ENCODE data around the gene PLD5. TPM values are rescaled to one million over a fixed set of nuclear protein-coding genes. Genes with fewer than 3 reads are reported as not detected.
"Not testable (repeated sequence)": the region's sequence is repeated elsewhere in the genome, so short reads cannot be mapped to it uniquely, and the experiment has no call there.

PLD5 gene
- total and polyA plus RNA-seq, 7 experiments from 2014 or later = not detected

DNA sequence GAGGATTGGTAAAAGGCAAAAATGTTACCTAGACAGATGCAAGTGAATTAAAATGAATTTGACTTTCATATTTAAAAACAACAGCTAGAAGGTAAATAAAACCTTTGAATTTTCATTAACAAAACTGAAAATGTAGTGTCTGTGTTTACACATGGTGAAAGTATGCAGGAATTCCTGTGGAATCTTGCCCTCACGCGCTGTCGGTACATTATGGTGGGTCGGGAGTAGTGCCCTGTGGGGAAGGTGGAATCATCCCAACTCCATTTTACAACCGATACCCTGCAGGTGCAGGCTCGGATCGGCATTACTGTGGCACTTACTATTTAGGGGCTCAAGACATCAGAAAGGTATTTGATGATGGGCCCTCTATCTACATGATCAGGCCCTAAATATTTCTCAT lies 328.4 kb downstream of the PLD5 start:
- H3K36me3 Mint-ChIP-seq = no peaks in the 10 kb centered on the region
- no peaks in the 10 kb centered on the region for H3K4me1 ChIP-seq (ENCODE audit: control insufficient read depth in 2 of 2, insufficient read depth in 2 of 2, low read length in 2 of 2)
- H3K27ac Mint-ChIP-seq = no peak overlapping the region
- H3K27me3 Mint-ChIP-seq = no peaks in the 10 kb centered on the region
- H3K4me3 Mint-ChIP-seq = no peak overlapping the region
- H3K27ac ChIP-seq (ENCODE audit: low read depth, low read length) = no peak overlapping the region
- H3K9me3 ChIP-seq (ENCODE audit: control insufficient read depth in 2 of 3, low read length in 3 of 3) = no peaks in the 10 kb centered on the region
- ATAC-seq (no peak), DNase-seq (no peak)
- no peak overlapping the region for H3K4me3 ChIP-seq (ENCODE audit: low read length)
- POLR2A ChIA-PET = no interaction called here
- intact Hi-C loops (cut with micrococcal nuclease) = no loop called here
- CTCF ChIA-PET = no interaction called here
- no peaks in the 10 kb centered on the region for H3K27me3 ChIP-seq (ENCODE audit: control insufficient read depth in 2 of 2, insufficient read depth in 2 of 2, low read length in 2 of 2)
- H3K36me3 ChIP-seq (ENCODE audit: control insufficient read depth in 2 of 3, insufficient read depth in 3 of 3, low read length in 3 of 3) = no peaks in the 10 kb centered on the region
- no peaks in the 10 kb centered on the region for H3K4me1 Mint-ChIP-seq
- H3K9me3 Mint-ChIP-seq = peaks cover 0 to 8% (median 0%) of the 10 kb centered on the region in 11 donors

GRCh38 chr1:242189591-242189990 lies 334.9 kb downstream of the PLD5 start:
- H3K27ac Mint-ChIP-seq = no peak overlapping the region
- Histone ChIP-seq H3K27ac (ENCODE audit: low read depth, low read length) (no peak overlapping the region), H3K4me1 (ENCODE audit: control insufficient read depth in 2 of 2, insufficient read depth in 2 of 2, low read length in 2 of 2) (no peaks in the 10 kb centered on the region), H3K4me3 (ENCODE audit: low read length) (no peak overlapping the region), H3K27me3 (ENCODE audit: control insufficient read depth in 2 of 2, insufficient read depth in 2 of 2, low read length in 2 of 2) (no peaks in the 10 kb centered on the region), H3K36me3 (ENCODE audit: control insufficient read depth in 2 of 3, insufficient read depth in 3 of 3, low read length in 3 of 3) (no peaks in the 10 kb centered on the region), H3K9me3 (ENCODE audit: control insufficient read depth in 2 of 3, low read length in 3 of 3) (no peaks in the 10 kb centered on the region)
- ATAC-seq (no peak), DNase-seq (no peak)
- intact Hi-C loops (cut with micrococcal nuclease) = no loop called here
- H3K4me1 Mint-ChIP-seq = no peaks in the 10 kb centered on the region
- ChIA-PET POLR2A (no interaction called here), CTCF (no interaction called here)
- no peak overlapping the region for H3K4me3 Mint-ChIP-seq
- no peaks in the 10 kb centered on the region for H3K36me3 Mint-ChIP-seq
- H3K9me3 Mint-ChIP-seq = peaks cover 0 to 7% (median 0%) of the 10 kb centered on the region in 11 donors
- H3K27me3 Mint-ChIP-seq = peaks cover 0 to 13% (median 4%) of the 10 kb centered on the region in 5 donors

- intact Hi-C loops (cut with micrococcal nuclease) = no loop called here
- Histone ChIP-seq H3K9me3 (ENCODE audit: control insufficient read depth in 2 of 3, low read length in 3 of 3) (no peaks in the 10 kb centered on the region), H3K36me3 (ENCODE audit: control insufficient read depth in 2 of 3, insufficient read depth in 3 of 3, low read length in 3 of 3) (no peaks in the 10 kb centered on the region), H3K27me3 (ENCODE audit: control insufficient read depth in 2 of 2, insufficient read depth in 2 of 2, low read length in 2 of 2) (no peaks in the 10 kb centered on the region), H3K4me1 (ENCODE audit: control insufficient read depth in 2 of 2, insufficient read depth in 2 of 2, low read length in 2 of 2) (no peaks in the 10 kb centered on the region), H3K27ac (ENCODE audit: low read depth, low read length) (no peak overlapping the region), H3K4me3 (ENCODE audit: low read length) (no peak overlapping the region)
- POLR2A ChIA-PET = no interaction called here
- Mint-ChIP-seq H3K4me1 (no peaks in the 10 kb centered on the region), H3K9me3 (peaks cover 0 to 6% (median 0%) of the 10 kb centered on the region in 11 donors), H3K27ac (no peak overlapping the region), H3K27me3 (peaks cover 0 to 13% (median 4%) of the 10 kb centered on the region in 5 donors), H3K36me3 (no peaks in the 10 kb centered on the region), H3K4me3 (no peak overlapping the region)
- no peak for DNase-seq
- CTCF ChIA-PET = no interaction called here
- no peak for ATAC-seq
Measured at GRCh38 chr1:242187816-242188215, 336.7 kb downstream of the PLD5 start.

DNA sequence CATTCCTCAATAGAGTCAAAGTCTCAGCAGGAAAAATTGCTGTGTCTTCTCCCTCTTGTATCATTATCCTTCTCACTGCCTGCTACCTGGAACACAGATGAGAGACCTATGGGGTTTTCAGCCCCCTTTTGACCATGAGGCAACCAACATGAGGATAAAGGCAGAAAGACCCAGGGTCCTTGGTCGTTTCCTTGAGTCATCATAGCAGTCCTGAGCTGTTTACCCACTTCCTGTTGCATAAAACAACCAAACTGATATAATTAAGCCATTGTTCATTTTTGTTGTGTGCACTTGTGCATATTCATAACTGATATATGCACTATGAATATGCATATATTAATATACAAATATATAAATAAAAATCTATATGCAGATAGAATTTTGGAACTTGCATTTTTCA lies 337.3 kb downstream of the PLD5 start:
- H3K4me3 ChIP-seq (ENCODE audit: low read length) = no peak overlapping the region
- Mint-ChIP-seq H3K27ac (no peak overlapping the region), H3K27me3 (peaks cover 0 to 13% (median 4%) of the 10 kb centered on the region in 5 donors), H3K9me3 (peaks cover 0 to 6% (median 0%) of the 10 kb centered on the region in 11 donors), H3K4me1 (no peaks in the 10 kb centered on the region), H3K4me3 (no peak overlapping the region), H3K36me3 (no peaks in the 10 kb centered on the region)
- no peak overlapping the region for H3K27ac ChIP-seq (ENCODE audit: low read depth, low read length)
- no peaks in the 10 kb centered on the region for H3K4me1 ChIP-seq (ENCODE audit: control insufficient read depth in 2 of 2, insufficient read depth in 2 of 2, low read length in 2 of 2)
- ChIA-PET CTCF (no interaction called here), POLR2A (no interaction called here)
- no peak for DNase-seq
- H3K36me3 ChIP-seq (ENCODE audit: control insufficient read depth in 2 of 3, insufficient read depth in 3 of 3, low read length in 3 of 3) = no peaks in the 10 kb centered on the region
- intact Hi-C loops (cut with micrococcal nuclease) = no loop called here
- H3K9me3 ChIP-seq (ENCODE audit: control insufficient read depth in 2 of 3, low read length in 3 of 3) = no peaks in the 10 kb centered on the region
- no peak for ATAC-seq
- no peaks in the 10 kb centered on the region for H3K27me3 ChIP-seq (ENCODE audit: control insufficient read depth in 2 of 2, insufficient read depth in 2 of 2, low read length in 2 of 2)

DNA sequence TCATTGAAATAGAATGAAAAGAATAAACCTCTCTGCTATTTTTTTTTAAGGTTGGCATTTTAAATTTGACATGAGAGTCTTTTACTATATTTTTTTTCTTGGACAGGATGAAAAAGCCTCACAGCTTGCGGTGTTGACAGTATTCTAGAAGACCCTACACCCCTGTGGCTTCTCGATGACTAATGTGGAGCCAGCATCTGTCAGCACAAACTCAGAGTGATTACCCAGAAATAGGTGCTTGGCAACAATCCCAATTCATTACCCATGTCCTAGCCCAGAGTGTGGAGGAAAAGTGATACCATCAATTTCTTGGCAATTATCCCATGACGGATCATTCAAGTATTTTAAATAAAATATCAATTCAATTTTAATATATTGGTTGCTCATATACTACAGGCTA lies 338.8 kb downstream of the PLD5 start:
- no peaks in the 10 kb centered on the region for H3K27me3 ChIP-seq (ENCODE audit: control insufficient read depth in 2 of 2, insufficient read depth in 2 of 2, low read length in 2 of 2)
- POLR2A ChIA-PET = no interaction called here
- no peaks in the 10 kb centered on the region for H3K4me1 Mint-ChIP-seq

GRCh38 chr1:242184955-242185354 lies 339.5 kb downstream of the PLD5 start:
- Histone ChIP-seq H3K27me3 (ENCODE audit: control insufficient read depth in 2 of 2, insufficient read depth in 2 of 2, low read length in 2 of 2) (no peaks in the 10 kb centered on the region), H3K27ac (ENCODE audit: low read depth, low read length) (no peak overlapping the region), H3K4me1 (ENCODE audit: control insufficient read depth in 2 of 2, insufficient read depth in 2 of 2, low read length in 2 of 2) (no peaks in the 10 kb centered on the region), H3K9me3 (ENCODE audit: control insufficient read depth in 2 of 3, low read length in 3 of 3) (no peaks in the 10 kb centered on the region), H3K36me3 (ENCODE audit: control insufficient read depth in 2 of 3, insufficient read depth in 3 of 3, low read length in 3 of 3) (no peaks in the 10 kb centered on the region), H3K4me3 (ENCODE audit: low read length) (no peak overlapping the region)
- ATAC-seq (no peak), DNase-seq (no peak)
- H3K9me3 Mint-ChIP-seq = peaks cover 0 to 4% (median 0%) of the 10 kb centered on the region in 11 donors
- no peaks in the 10 kb centered on the region for H3K36me3 Mint-ChIP-seq
- ChIA-PET POLR2A (no interaction called here), CTCF (no interaction called here)
- intact Hi-C loops (cut with micrococcal nuclease) = no loop called here
- H3K4me3 Mint-ChIP-seq = no peak overlapping the region
- H3K4me1 Mint-ChIP-seq = no peaks in the 10 kb centered on the region
- no peak overlapping the region for H3K27ac Mint-ChIP-seq
- peaks cover 0 to 13% (median 4%) of the 10 kb centered on the region in 5 donors for H3K27me3 Mint-ChIP-seq

More for the DNA sequence above, 338.8 kb downstream of the PLD5 start:
- intact Hi-C loops (cut with micrococcal nuclease) = no loop called here
- Mint-ChIP-seq H3K36me3 (no peaks in the 10 kb centered on the region), H3K27ac (no peak overlapping the region), H3K9me3 (peaks cover 0 to 4% (median 0%) of the 10 kb centered on the region in 11 donors), H3K4me3 (no peak overlapping the region), H3K27me3 (peaks cover 0 to 13% (median 4%) of the 10 kb centered on the region in 5 donors)
- Histone ChIP-seq H3K36me3 (ENCODE audit: control insufficient read depth in 2 of 3, insufficient read depth in 3 of 3, low read length in 3 of 3) (no peaks in the 10 kb centered on the region), H3K4me1 (ENCODE audit: control insufficient read depth in 2 of 2, insufficient read depth in 2 of 2, low read length in 2 of 2) (no peaks in the 10 kb centered on the region), H3K9me3 (ENCODE audit: control insufficient read depth in 2 of 3, low read length in 3 of 3) (no peaks in the 10 kb centered on the region), H3K27ac (ENCODE audit: low read depth, low read length) (no peak overlapping the region), H3K4me3 (ENCODE audit: low read length) (no peak overlapping the region)
- DNase-seq = no peak
- no peak for ATAC-seq
- CTCF ChIA-PET = no interaction called here

- POLR2A ChIA-PET; ATAC-seq; H3K36me3 ChIP-seq (ENCODE audit: control insufficient read depth in 2 of 3, insufficient read depth in 3 of 3, low read length in 3 of 3); H3K4me3 ChIP-seq (ENCODE audit: low read length); H3K27ac ChIP-seq (ENCODE audit: low read depth, low read length); H3K4me1 Mint-ChIP-seq; intact Hi-C loops (cut with micrococcal nuclease); H3K27me3 Mint-ChIP-seq; H3K36me3 Mint-ChIP-seq; H3K27ac Mint-ChIP-seq; H3K4me3 Mint-ChIP-seq; H3K9me3 ChIP-seq (ENCODE audit: control insufficient read depth in 2 of 3, low read length in 3 of 3); H3K27me3 ChIP-seq (ENCODE audit: control insufficient read depth in 2 of 2, insufficient read depth in 2 of 2, low read length in 2 of 2); DNase-seq; H3K4me1 ChIP-seq (ENCODE audit: control insufficient read depth in 2 of 2, insufficient read depth in 2 of 2, low read length in 2 of 2); CTCF ChIA-PET: not testable (repeated sequence)
- H3K9me3 Mint-ChIP-seq = peaks cover 0 to 14% (median 6%) of the 10 kb centered on the region in 11 donors
Measured at GRCh38 chr1:242179767-242180166, 344.7 kb downstream of the PLD5 start.
